ENCODE data around the gene MAP4. TPM values are rescaled to one million over a fixed set of nuclear protein-coding genes. Genes with fewer than 3 reads are reported as not detected.

MAP4 gene
- total and polyA plus RNA-seq, 2 donors (not counting 3 experiments of a cell fraction or from before 2014, with no cell fraction given): 121 to 290 TPM

DNA sequence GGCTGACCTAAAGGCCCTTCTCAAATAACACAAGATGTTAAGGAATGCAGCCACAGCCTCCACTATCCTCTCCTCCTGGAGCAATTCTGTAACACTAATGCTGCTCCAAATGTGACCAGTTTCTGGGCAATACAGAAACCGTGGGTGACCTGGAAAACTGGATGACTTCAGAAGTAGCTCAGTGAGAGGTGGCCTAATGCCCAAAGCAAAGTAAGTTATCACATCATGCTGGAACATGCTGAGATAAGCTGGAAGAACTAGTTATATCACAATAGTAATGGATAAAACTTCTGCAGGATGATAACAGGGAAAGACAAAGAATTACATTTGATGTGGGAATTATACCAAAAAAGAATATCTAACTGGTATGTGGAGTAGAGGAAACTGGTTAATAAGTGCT is 141.3 kb downstream of the MAP4 start:
- peaks cover 20% of the 10 kb centered on the region for H3K4me1 ChIP-seq (ENCODE audit: control insufficient read depth, extremely low read depth, insufficient read depth, low read length)

More for the DNA sequence above, 141.3 kb downstream of the MAP4 start:
- H3K27ac ChIP-seq (ENCODE audit: insufficient read depth, low read depth, low read length): no peak overlapping the region
- no peaks in the 10 kb centered on the region for H3K27me3 ChIP-seq (ENCODE audit: control insufficient read depth in 2 of 2, insufficient read depth in 2 of 2, low read length in 2 of 2)
- H3K9me3 ChIP-seq (replicated peaks; ENCODE audit: control insufficient read depth, insufficient read depth, low read length): no peaks in the 10 kb centered on the region
- H3K4me2 ChIP-seq (ENCODE audit: insufficient read depth, low read length): no peak overlapping the region
- H3K36me3 ChIP-seq (ENCODE audit: control insufficient read depth in 2 of 2, extremely low read depth in 1 of 2, insufficient read depth in 2 of 2, low read length in 2 of 2): peaks cover 10 to 22% of the 10 kb centered on the region in 2 experiments
- peaks cover 5% of the 10 kb centered on the region for H3K79me2 ChIP-seq (ENCODE audit: control insufficient read depth, insufficient read depth, low read length)
- dilution Hi-C loops (cut with MboI; ENCODE audit: extremely low pct_ligation_motif_present, low sequenced_read_pairs) (no loop called here), intact Hi-C loops (cut with micrococcal nuclease) (no loop called here)
- no peak overlapping the region for H3K4me3 ChIP-seq (replicated peaks in 1 of 3; ENCODE audit: insufficient read depth in 1 of 3, low read depth in 1 of 3, low read length in 3 of 3)
- DNase-seq (ENCODE audit: low read depth, low spot score) (no peak), FAIRE-seq (no peak)
- no TSS peak for BruUV-seq (replicated peaks)
- no peak overlapping the region for H3K9ac ChIP-seq (replicated peaks; ENCODE audit: extremely low read depth, insufficient read depth, low read length)
- no peaks in the 10 kb centered on the region for H4K20me1 ChIP-seq (replicated peaks; ENCODE audit: control insufficient read depth, extremely low read depth, insufficient read depth, low read length)
- ChIA-PET POLR2A (no interaction called here), CTCF (interaction anchor here (0.9 to 2.7 kb wide), 3 partner anchors 9 to 283 kb away, joined by 3 to 11 read pairs (median 3); no protein-coding TSS in a partner anchor)
- H2AFZ ChIP-seq (ENCODE audit: low read depth, low read length): no peak overlapping the region
- TF ChIP-seq GATA2 (IDR thresholded peaks at IDR 0.05; ENCODE audit: insufficient read depth, insufficient read length, low read depth, low read length) (no peak), EZH2 (IDR thresholded peaks at IDR 0.05; ENCODE audit: borderline replicate concordance, low read depth, low read length, severe bottlenecking) (no peak), POLR2A (IDR thresholded peaks at IDR 0.05; ENCODE audit: low read depth, low read length) (no peak), JUN (IDR thresholded peaks at IDR 0.05; ENCODE audit: borderline replicate concordance, insufficient read depth, insufficient read length, low read depth) (no peak), MYC (IDR thresholded peaks at IDR 0.05; ENCODE audit: low read depth, low read length) (no peak), POLR2AphosphoS5 (IDR thresholded peaks at IDR 0.05; ENCODE audit: insufficient read depth, low read depth, low read length) (no peak), FOS (IDR thresholded peaks at IDR 0.05; ENCODE audit: borderline replicate concordance, insufficient read depth, low read length) (no peak)
- TF ChIP-seq, protein P1, sequence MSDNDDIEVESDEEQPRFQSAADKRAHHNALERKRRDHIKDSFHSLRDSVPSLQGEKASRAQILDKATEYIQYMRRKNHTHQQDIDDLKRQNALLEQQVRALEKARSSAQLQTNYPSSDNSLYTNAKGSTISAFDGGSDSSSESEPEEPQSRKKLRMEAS (IDR thresholded peaks at IDR 0.05; ENCODE audit: insufficient read depth, insufficient read length): no peak
- TF ChIP-seq, protein P2, sequence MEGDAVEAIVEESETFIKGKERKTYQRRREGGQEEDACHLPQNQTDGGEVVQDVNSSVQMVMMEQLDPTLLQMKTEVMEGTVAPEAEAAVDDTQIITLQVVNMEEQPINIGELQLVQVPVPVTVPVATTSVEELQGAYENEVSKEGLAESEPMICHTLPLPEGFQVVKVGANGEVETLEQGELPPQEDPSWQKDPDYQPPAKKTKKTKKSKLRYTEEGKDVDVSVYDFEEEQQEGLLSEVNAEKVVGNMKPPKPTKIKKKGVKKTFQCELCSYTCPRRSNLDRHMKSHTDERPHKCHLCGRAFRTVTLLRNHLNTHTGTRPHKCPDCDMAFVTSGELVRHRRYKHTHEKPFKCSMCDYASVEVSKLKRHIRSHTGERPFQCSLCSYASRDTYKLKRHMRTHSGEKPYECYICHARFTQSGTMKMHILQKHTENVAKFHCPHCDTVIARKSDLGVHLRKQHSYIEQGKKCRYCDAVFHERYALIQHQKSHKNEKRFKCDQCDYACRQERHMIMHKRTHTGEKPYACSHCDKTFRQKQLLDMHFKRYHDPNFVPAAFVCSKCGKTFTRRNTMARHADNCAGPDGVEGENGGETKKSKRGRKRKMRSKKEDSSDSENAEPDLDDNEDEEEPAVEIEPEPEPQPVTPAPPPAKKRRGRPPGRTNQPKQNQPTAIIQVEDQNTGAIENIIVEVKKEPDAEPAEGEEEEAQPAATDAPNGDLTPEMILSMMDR (IDR thresholded peaks at IDR 0.05; ENCODE audit: extremely low read depth in 1 of 2, insufficient read depth in 1 of 2, low read depth in 1 of 2, low read length in 2 of 2): no peak
- no peaks in the 10 kb centered on the region for H3K9me1 ChIP-seq (replicated peaks; ENCODE audit: control insufficient read depth, extremely low read depth, insufficient read depth, low read length)

Data from endothelial cell of umbilical vein (primary cell).